ENCODE measurements around the gene PNISR. TPM values are rescaled to one million over a fixed set of nuclear protein-coding genes. Genes with fewer than 3 reads are reported as not detected.
A peak's percentile ranks its signal among the peaks of the same experiment; 100 is the strongest.

The PNISR gene
- total and polyA plus RNA-seq, 2 of the 13 experiments (the other 11 are each of a cell fraction or from before 2014, with no cell fraction given): 43.0 to 48.0 TPM

- TF ChIP-seq ARID4A (CRISPR knock-in tag; IDR thresholded peaks at IDR 0.05; ENCODE audit: borderline replicate concordance) (peak; percentile 63; the same call in 1 of the 2 replicates), ATF2 (CRISPR knock-in tag; IDR thresholded peaks at IDR 0.05) (no peak), ARNT2 (CRISPR knock-in tag; IDR thresholded peaks at IDR 0.05; ENCODE audit: low read depth) (no peak), JARID2 (CRISPR knock-in tag; IDR thresholded peaks at IDR 0.05; ENCODE audit: insufficient replicate concordance) (no peak), GATAD2A (CRISPR knock-in tag; IDR thresholded peaks at IDR 0.05) (no peak; the same call in 1 of the 2 replicates), MYNN (CRISPR knock-in tag; IDR thresholded peaks at IDR 0.05; ENCODE audit: low read depth) (no peak), SIN3B (IDR thresholded peaks at IDR 0.05; ENCODE audit: low read length) (no peak), ZNF224 (CRISPR knock-in tag; IDR thresholded peaks at IDR 0.05) (peak; percentile 32; the same call in 1 of the 2 replicates), ZNF780A (CRISPR knock-in tag; IDR thresholded peaks at IDR 0.05) (no peak), SP140L (CRISPR knock-in tag; IDR thresholded peaks at IDR 0.05; ENCODE audit: borderline replicate concordance) (no peak), GABPA (IDR thresholded peaks at IDR 0.05; ENCODE audit: low read depth, low read length) (peak; percentile 44), GABPA (CRISPR knock-in tag; IDR thresholded peaks at IDR 0.05; ENCODE audit: low read depth) (peak; percentile 89), ARID5B (CRISPR knock-in tag; IDR thresholded peaks at IDR 0.05) (no peak), ZFP90 (CRISPR knock-in tag; IDR thresholded peaks at IDR 0.05; ENCODE audit: borderline replicate concordance) (no peak), SRSF4 (IDR thresholded peaks at IDR 0.05; ENCODE audit: low read depth, low read length, poor library complexity, severe bottlenecking) (no peak), KDM5B (CRISPR knock-in tag; IDR thresholded peaks at IDR 0.05; ENCODE audit: borderline replicate concordance) (peak; percentile 61; the same call in 1 of the 2 replicates), EED (CRISPR knock-in tag; IDR thresholded peaks at IDR 0.05) (peak; percentile 57; the same call in 1 of the 2 replicates), KLF16 (CRISPR knock-in tag; IDR thresholded peaks at IDR 0.05) (no peak; a peak in 1 of 4 replicates)
Measured at GRCh38 chr6:99393698-99394531, 31.2 kb downstream of the PNISR start, which contains the start of gene COQ3 (continued).

Measured in HepG2 (cell line).